Endothelial cell of umbilical vein (primary cell): ENCODE results near the gene TTLL12. TPM values are rescaled to one million over a fixed set of nuclear protein-coding genes. Genes with fewer than 3 reads are reported as not detected.

Experiments
- BruUV-seq: library from RNA; stranded (reverse); fragments of 400-500 nt; replicated peaks from 2 replicates; lab custom pipeline; 2021; lab: Mats Ljungman, UMichigan
- CTCF ChIA-PET: fragments of 300-600, 350-600 bp; sonication (Branson Sonifier 250); formaldehyde crosslinking; loops from one replicate; lab custom pipeline; 2021; ENCODE audit warnings: antibody characterized with exemption, inconsistent platforms; lab: Charles Lee
- POLR2A ChIA-PET: fragments of 300-600, 350-600 bp; sonication (Branson Sonifier 250); formaldehyde crosslinking; loops from one replicate; lab custom pipeline; 2021; ENCODE audit warnings: antibody characterized with exemption, inconsistent platforms; lab: Charles Lee
- DNase-seq: peaks from one replicate; pipeline ENCODE4 v3.0.0-alpha.2; 2011; ENCODE audit warnings: low read depth, low spot score
- FAIRE-seq: peaks from 2 replicates; lab custom pipeline; 2011; peaks lifted over from hg19 to GRCh38; lab: Jason Lieb, UNC
- H2AFZ ChIP-seq: 2 replicates; pipeline ENCODE4 v1.6.0; 2012; ENCODE audit warnings: low read depth, low read length, control low read depth, inconsistent platforms
- H3K27ac ChIP-seq: 2 replicates; pipeline ENCODE4 v1.5.1; 2011; ENCODE audit warnings: low read depth, mild to moderate bottlenecking, control low read depth, low read length, moderate library complexity; ENCODE audit not compliant: insufficient read depth
- H3K27me3 ChIP-seq, 2 experiments: 2 replicates each; pipeline versions ENCODE4 v1.6.0 to v1.6.1; 2011; ENCODE audit warnings: low read length in 2 of 2, mixed read lengths in 1 of 2; ENCODE audit not compliant: control insufficient read depth in 2 of 2, insufficient read depth in 2 of 2
- H3K36me3 ChIP-seq, 2 experiments: 2 replicates in 1 of 2; 3 replicates in 1 of 2; pipeline ENCODE4 v1.5.1; 2011; ENCODE audit warnings: low read length in 2 of 2, mild to moderate bottlenecking in 1 of 2, moderate library complexity in 1 of 2; ENCODE audit not compliant: control insufficient read depth in 2 of 2, insufficient read depth in 2 of 2; ENCODE audit errors: extremely low read depth in 1 of 2
- H3K4me1 ChIP-seq: 3 replicates; pipeline ENCODE4 v1.5.1; 2011; ENCODE audit warnings: mild to moderate bottlenecking, low read length; ENCODE audit not compliant: control insufficient read depth, insufficient read depth; ENCODE audit errors: extremely low read depth
- H3K4me2 ChIP-seq: 2 replicates; pipeline ENCODE4 v1.6.1; 2011; ENCODE audit warnings: low read length, control low read depth, mixed read lengths; ENCODE audit not compliant: insufficient read depth
- H3K4me3 ChIP-seq, 3 experiments: fragments of 200-600 bp in 1 of 3; sonication (generic), shearing (Covaris generic) in 1 of 3; replicated peaks in 1 of 3; 2 replicates each; pipeline ENCODE4 v1.5.1; 2011 to 2016; ENCODE audit warnings: control low read depth in 3 of 3, low read length in 3 of 3, mild to moderate bottlenecking in 2 of 3, inconsistent platforms in 1 of 3, low read depth in 1 of 3, moderate library complexity in 1 of 3; ENCODE audit not compliant: insufficient read depth in 1 of 3
- H3K79me2 ChIP-seq: 2 replicates; pipeline ENCODE4 v1.6.0; 2012; ENCODE audit warnings: low read length, inconsistent platforms; ENCODE audit not compliant: control insufficient read depth, insufficient read depth
- H3K9ac ChIP-seq: replicated peaks from 2 replicates; pipeline ENCODE3; 2011; ENCODE audit warnings: low read length, control low read depth; ENCODE audit not compliant: insufficient read depth; ENCODE audit errors: extremely low read depth
- H3K9me1 ChIP-seq: replicated peaks from 3 replicates; pipeline ENCODE4 v1.6.0; 2011; ENCODE audit warnings: mild to moderate bottlenecking, low read length; ENCODE audit not compliant: control insufficient read depth, insufficient read depth; ENCODE audit errors: extremely low read depth
- H3K9me3 ChIP-seq: replicated peaks from 2 replicates; pipeline ENCODE4 v1.5.1; 2012; ENCODE audit warnings: low read length, inconsistent platforms; ENCODE audit not compliant: control insufficient read depth, insufficient read depth
- H4K20me1 ChIP-seq: replicated peaks from 2 replicates; pipeline ENCODE3; 2011; ENCODE audit warnings: mild to moderate bottlenecking, low read length; ENCODE audit not compliant: control insufficient read depth, insufficient read depth; ENCODE audit errors: extremely low read depth
- EZH2 ChIP-seq: IDR thresholded peaks from 2 replicates; pipeline ENCODE4 v1.6.1; 2012; ENCODE audit warnings: borderline replicate concordance, low read depth, mild to moderate bottlenecking, moderate library complexity, low read length, inconsistent platforms; ENCODE audit not compliant: severe bottlenecking
- FOS ChIP-seq: IDR thresholded peaks from 2 replicates; pipeline ENCODE4 v1.6.1; 2011; ENCODE audit warnings: mild to moderate bottlenecking, low read length, moderate library complexity, borderline replicate concordance; ENCODE audit not compliant: insufficient read depth
- GATA2 ChIP-seq: IDR thresholded peaks from 2 replicates; pipeline ENCODE4 v1.7.0; 2011; ENCODE audit warnings: low read depth, mild to moderate bottlenecking, moderate library complexity, mixed read lengths, low read length; ENCODE audit not compliant: insufficient read length, insufficient read depth
- JUN ChIP-seq: IDR thresholded peaks from 2 replicates; pipeline ENCODE4 v1.6.1; 2011; ENCODE audit warnings: borderline replicate concordance, low read depth; ENCODE audit not compliant: insufficient read length, insufficient read depth
- MYC ChIP-seq: IDR thresholded peaks from one replicate; pipeline ENCODE4 v1.6.1; 2011; ENCODE audit warnings: mild to moderate bottlenecking, low read depth, low read length
- POLR2A ChIP-seq: IDR thresholded peaks from 2 replicates; pipeline ENCODE4 v1.6.1; 2012; ENCODE audit warnings: low read depth, mild to moderate bottlenecking, control low read depth, low read length
- POLR2AphosphoS5 ChIP-seq: IDR thresholded peaks from 2 replicates; pipeline ENCODE4 v1.6.1; 2012; ENCODE audit warnings: low read depth, mild to moderate bottlenecking, control low read depth, low read length, moderate library complexity; ENCODE audit not compliant: insufficient read depth
- dilution Hi-C: fragments of 300-500 bp; cut with MboI; formaldehyde crosslinking; loops from one replicate; pipeline ENCODE4 v1.15.0; 2019; ENCODE audit warnings: low sequenced_read_pairs; ENCODE audit not compliant: extremely low pct_ligation_motif_present
- intact Hi-C: fragments of 100-400 bp; cut with micrococcal nuclease; formaldehyde crosslinking; loops from one replicate; pipeline ENCODE4 v1.10.0; 2022
- polyA plus RNA-seq, 4 experiments: library from polyadenylated mRNA; depleted of rRNA in 3 of 4; stranded (reverse) in 3 of 4; unstranded in 1 of 4; fragments of >200 nt; gene quantifications; 2 replicates each; pipeline versions ENCODE4 v1.2.1 to v1.2.3, GENCODE V29; 2011 to 2012; ENCODE audit warnings: missing spikeins in 1 of 4
- total RNA-seq: library from RNA; stranded (reverse); gene quantifications from 2 replicates; pipeline ENCODE4 v1.2.3, GENCODE V29; 2021
- TF ChIP-seq, protein P1 (sequence below): IDR thresholded peaks from 2 replicates; pipeline ENCODE4 v1.6.1; 2011; ENCODE audit not compliant: insufficient read depth, insufficient read length
- TF ChIP-seq, protein P2 (sequence below), 2 donors: IDR thresholded peaks; 1 replicate in 1 of 2; 2 replicates in 1 of 2; pipeline ENCODE4 v1.5.1; 2011; ENCODE audit warnings: low read length in 2 of 2, mild to moderate bottlenecking in 2 of 2, moderate library complexity in 2 of 2, control low read depth in 1 of 2, inconsistent platforms in 1 of 2, low read depth in 1 of 2; ENCODE audit not compliant: insufficient read depth in 1 of 2; ENCODE audit errors: extremely low read depth in 1 of 2

Gene TTLL12
- total and polyA plus RNA-seq, 2 donors (not counting 3 experiments of a cell fraction or from before 2014, with no cell fraction given), result 26.2 to 36.5 TPM

DNA sequence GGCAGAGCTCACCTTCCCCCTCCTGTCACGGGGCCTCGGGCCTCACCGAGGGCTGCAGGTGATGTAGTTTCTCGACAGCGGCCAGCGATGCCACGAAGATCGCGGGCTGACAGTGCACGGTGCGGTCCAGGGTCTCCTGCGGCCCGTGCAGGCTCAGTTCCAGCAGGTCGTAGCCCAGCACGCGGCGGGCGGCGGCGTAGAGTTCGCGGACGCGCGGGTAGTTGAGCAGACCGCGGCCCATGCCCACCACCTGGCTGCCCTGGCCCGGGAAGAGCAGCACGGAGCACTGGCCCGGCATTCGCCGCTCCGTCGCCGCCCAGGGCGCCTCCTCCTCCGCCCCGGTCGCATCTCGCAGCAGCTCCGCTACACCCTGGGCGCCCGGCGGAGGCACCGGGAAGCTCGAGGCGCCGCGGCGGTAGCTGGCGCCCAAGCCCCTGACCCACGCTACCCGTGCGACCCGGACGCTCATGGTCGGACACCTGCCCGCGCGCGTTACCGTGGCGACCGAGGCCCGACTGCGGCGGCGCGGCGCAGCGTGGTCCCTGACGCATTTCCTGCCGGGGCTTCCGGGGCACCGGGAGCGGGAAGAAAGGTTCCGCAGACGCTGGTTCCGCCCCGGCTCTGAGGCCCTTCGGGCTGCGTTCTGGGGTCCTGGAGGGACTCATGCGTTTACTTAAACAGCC is 43.9 kb downstream of the TTLL12 start, which contains the start of gene MCAT:
TSS of gene MCAT (minus strand) at position 519 of the 683 bp plus-strand sequence. CDS start at position 469, 50 bp downstream.
- Histone ChIP-seq H3K79me2 (peaks cover 6% of the 10 kb centered on the region), H4K20me1 (no peaks in the 10 kb centered on the region), H3K27ac (peak within 1 kb of the TSS; percentile 94), H3K4me1 (peaks cover 7% of the 10 kb centered on the region), H3K9me1 (no peaks in the 10 kb centered on the region), H3K4me2 (peak within 1 kb of the TSS; percentile 87), H3K36me3 (peaks cover 0 to 7% of the 10 kb centered on the region in 2 experiments), H3K9me3 (no peaks in the 10 kb centered on the region), H3K9ac (peak within 1 kb of the TSS; percentile 90), H3K27me3 (no peaks in the 10 kb centered on the region), H3K4me3 (peak within 1 kb of the TSS; percentile 71 to 97 (median 77)), H2AFZ (peak within 1 kb of the TSS; percentile 87)
- intact Hi-C loops (no loop called here), dilution Hi-C loops (no loop called here)
- TF ChIP-seq POLR2A, result peak; percentile 43
- no peak for TF ChIP-seq GATA2
- peak; percentile 76 for TF ChIP-seq POLR2AphosphoS5
- no peak for TF ChIP-seq MYC
- TSS peak; percentile 40 for BruUV-seq
- CTCF ChIA-PET, result interaction anchor here (0.7 kb wide), 1 partner anchor 13 kb away, joined by 4 read pairs; no protein-coding TSS in a partner anchor
- FAIRE-seq (peak; percentile 59), DNase-seq (peak; percentile 76)
- POLR2A ChIA-PET, result no interaction called here

DNA sequence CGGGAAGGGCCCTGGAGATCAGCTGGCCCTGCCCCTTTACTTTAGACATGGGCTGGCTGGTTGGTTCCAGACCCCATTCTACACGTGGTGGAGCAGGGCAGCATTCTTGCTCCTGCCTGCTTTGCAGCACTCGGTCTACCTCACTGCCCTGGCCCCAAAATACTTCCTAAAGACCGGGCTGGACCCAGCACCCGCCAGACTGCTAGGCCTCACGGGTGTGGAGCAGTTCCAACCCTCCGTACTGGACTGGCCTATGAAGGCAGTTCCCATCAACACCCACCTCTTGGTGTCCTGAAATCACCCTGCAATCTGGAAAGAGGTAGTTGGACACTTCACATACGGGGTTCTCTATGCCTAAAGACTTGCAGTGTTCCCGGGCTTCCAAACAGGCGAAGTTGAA is 50.1 kb downstream of the TTLL12 start:
- TF ChIP-seq, protein P1, sequence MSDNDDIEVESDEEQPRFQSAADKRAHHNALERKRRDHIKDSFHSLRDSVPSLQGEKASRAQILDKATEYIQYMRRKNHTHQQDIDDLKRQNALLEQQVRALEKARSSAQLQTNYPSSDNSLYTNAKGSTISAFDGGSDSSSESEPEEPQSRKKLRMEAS, result no peak
- TF ChIP-seq FOS (no peak), JUN (no peak), MYC (no peak), POLR2A (no peak), EZH2 (no peak), GATA2 (no peak), POLR2AphosphoS5 (no peak)
- TF ChIP-seq, protein P2, sequence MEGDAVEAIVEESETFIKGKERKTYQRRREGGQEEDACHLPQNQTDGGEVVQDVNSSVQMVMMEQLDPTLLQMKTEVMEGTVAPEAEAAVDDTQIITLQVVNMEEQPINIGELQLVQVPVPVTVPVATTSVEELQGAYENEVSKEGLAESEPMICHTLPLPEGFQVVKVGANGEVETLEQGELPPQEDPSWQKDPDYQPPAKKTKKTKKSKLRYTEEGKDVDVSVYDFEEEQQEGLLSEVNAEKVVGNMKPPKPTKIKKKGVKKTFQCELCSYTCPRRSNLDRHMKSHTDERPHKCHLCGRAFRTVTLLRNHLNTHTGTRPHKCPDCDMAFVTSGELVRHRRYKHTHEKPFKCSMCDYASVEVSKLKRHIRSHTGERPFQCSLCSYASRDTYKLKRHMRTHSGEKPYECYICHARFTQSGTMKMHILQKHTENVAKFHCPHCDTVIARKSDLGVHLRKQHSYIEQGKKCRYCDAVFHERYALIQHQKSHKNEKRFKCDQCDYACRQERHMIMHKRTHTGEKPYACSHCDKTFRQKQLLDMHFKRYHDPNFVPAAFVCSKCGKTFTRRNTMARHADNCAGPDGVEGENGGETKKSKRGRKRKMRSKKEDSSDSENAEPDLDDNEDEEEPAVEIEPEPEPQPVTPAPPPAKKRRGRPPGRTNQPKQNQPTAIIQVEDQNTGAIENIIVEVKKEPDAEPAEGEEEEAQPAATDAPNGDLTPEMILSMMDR (IDR thresholded peaks at IDR 0.05; ENCODE audit: extremely low read depth in 1 of 2, insufficient read depth in 1 of 2, low read depth in 1 of 2, low read length in 2 of 2), result no peak
- POLR2A ChIA-PET, result no interaction called here
- H3K27me3 ChIP-seq, result no peaks in the 10 kb centered on the region
- DNase-seq, result no peak
- intact Hi-C loops (loop anchor here (1.0 to 2.0 kb wide), 2 partner anchors 26 to 356 kb away; partner anchors contain the start of gene BIK), dilution Hi-C loops (no loop called here)
- no peaks in the 10 kb centered on the region for H3K9me3 ChIP-seq
- no peak overlapping the region for H3K4me3 ChIP-seq
- no peak overlapping the region for H3K4me2 ChIP-seq
- CTCF ChIA-PET, result interaction anchor here (0.5 to 4.4 kb wide), 8 partner anchors 10 to 563 kb away, joined by 3 to 17 read pairs (median 3); partner anchors contain the start of gene BIK
- H3K9me1 ChIP-seq, result no peaks in the 10 kb centered on the region
- no peak overlapping the region for H3K27ac ChIP-seq
- H3K4me1 ChIP-seq, result no peaks in the 10 kb centered on the region
- no peaks in the 10 kb centered on the region for H4K20me1 ChIP-seq
- BruUV-seq, result no TSS peak
- peaks cover 0 to 26% of the 10 kb centered on the region in 2 experiments for H3K36me3 ChIP-seq
- no peak overlapping the region for H2AFZ ChIP-seq
- no peaks in the 10 kb centered on the region for H3K79me2 ChIP-seq
- no peak overlapping the region for H3K9ac ChIP-seq
- FAIRE-seq, result no peak
